ENCODE results near the gene VPS26C.

- peak; percentile 9 for TF ChIP-seq POLR2A (IDR thresholded peaks at IDR 0.05; ENCODE audit: low read length)
- TF ChIP-seq GATA1 (IDR thresholded peaks at IDR 0.05; ENCODE audit: low read depth, low read length), result no peak
These were observed 7.7 kb downstream of the VPS26C start for GRCh38 chr21:37259426-37259825.
